ENCODE measurements around the gene TARP.

TARP gene

GRCh38 chr7:38211940-38212339, 61.5 kb downstream of the TARP start:
- DNase-seq, result no peak

- DNase-seq, result no peak
Measured at GRCh38 chr7:38211486-38211885, 62.0 kb downstream of the TARP start.

Data from cortex of kidney (tissue), 1 donor.